GM13976 (cell line): Measurements from ENCODE around the gene PCDH7.

Experiments
- DNase-seq: peaks from one replicate; pipeline ENCODE4 v3.0.0; 2012; ENCODE audit warnings: low spot score
- in situ Hi-C: fragments of 300-500 bp; cut with MboI; formaldehyde crosslinking; loops from one replicate; pipeline ENCODE4 v1.12.0; 2022; ENCODE audit warnings: low sequenced_read_pairs, mixed read lengths, inconsistent platforms; ENCODE audit not compliant: unreplicated experiment
- TF ChIP-seq, protein P1 (sequence below): IDR thresholded peaks from 2 replicates; pipeline ENCODE4 v1.5.1; 2012; ENCODE audit warnings: borderline replicate concordance, mild to moderate bottlenecking; ENCODE audit not compliant: insufficient read depth; ENCODE audit errors: extremely low read depth, missing control alignments, control extremely low read depth

Gene PCDH7

DNA sequence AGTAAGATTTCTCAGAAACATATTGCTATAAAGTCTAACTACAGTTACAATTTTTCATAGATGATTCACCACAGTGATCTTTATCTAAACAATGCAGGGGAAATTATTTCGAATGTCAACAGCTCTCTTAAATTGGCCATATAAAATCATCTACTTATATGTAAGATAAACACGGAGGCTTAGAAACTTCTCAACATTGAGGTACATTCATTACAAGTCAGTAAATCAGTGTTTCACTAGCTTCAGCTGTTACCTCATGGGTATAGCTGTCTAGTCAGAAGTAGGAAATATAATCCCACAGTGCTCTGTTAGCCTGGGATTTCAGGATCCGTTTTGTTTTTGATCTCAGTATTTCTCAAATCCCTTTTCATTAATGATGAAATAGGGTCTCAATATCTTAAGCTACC is 43.2 kb downstream of the PCDH7 start:
- in situ Hi-C loops: no loop called here
- TF ChIP-seq, protein P1, sequence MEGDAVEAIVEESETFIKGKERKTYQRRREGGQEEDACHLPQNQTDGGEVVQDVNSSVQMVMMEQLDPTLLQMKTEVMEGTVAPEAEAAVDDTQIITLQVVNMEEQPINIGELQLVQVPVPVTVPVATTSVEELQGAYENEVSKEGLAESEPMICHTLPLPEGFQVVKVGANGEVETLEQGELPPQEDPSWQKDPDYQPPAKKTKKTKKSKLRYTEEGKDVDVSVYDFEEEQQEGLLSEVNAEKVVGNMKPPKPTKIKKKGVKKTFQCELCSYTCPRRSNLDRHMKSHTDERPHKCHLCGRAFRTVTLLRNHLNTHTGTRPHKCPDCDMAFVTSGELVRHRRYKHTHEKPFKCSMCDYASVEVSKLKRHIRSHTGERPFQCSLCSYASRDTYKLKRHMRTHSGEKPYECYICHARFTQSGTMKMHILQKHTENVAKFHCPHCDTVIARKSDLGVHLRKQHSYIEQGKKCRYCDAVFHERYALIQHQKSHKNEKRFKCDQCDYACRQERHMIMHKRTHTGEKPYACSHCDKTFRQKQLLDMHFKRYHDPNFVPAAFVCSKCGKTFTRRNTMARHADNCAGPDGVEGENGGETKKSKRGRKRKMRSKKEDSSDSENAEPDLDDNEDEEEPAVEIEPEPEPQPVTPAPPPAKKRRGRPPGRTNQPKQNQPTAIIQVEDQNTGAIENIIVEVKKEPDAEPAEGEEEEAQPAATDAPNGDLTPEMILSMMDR: no peak

DNA sequence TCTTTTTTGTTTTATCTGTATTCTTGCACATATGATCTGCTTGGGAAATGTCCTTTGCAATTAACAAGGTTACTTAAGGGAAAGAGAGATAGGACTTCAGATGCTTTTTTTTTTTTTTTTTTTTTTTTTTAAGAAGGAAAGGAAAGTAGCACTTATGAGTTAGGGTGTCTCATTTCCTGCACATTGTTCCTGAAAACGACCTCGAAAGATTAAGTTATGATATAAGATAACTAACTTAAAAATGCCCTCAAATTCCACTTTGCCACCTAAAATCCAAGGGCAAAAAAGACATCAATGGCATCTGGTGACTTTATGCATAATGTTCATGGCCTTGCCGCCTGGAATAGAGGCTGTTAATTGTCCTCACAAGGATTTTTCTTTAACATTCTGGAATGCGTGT is 44.9 kb downstream of the PCDH7 start:
- TF ChIP-seq, protein P1: no peak
- no peak for DNase-seq
- in situ Hi-C loops: no loop called here

More for the DNA sequence above, 43.2 kb downstream of the PCDH7 start:
- DNase-seq: no peak

DNA sequence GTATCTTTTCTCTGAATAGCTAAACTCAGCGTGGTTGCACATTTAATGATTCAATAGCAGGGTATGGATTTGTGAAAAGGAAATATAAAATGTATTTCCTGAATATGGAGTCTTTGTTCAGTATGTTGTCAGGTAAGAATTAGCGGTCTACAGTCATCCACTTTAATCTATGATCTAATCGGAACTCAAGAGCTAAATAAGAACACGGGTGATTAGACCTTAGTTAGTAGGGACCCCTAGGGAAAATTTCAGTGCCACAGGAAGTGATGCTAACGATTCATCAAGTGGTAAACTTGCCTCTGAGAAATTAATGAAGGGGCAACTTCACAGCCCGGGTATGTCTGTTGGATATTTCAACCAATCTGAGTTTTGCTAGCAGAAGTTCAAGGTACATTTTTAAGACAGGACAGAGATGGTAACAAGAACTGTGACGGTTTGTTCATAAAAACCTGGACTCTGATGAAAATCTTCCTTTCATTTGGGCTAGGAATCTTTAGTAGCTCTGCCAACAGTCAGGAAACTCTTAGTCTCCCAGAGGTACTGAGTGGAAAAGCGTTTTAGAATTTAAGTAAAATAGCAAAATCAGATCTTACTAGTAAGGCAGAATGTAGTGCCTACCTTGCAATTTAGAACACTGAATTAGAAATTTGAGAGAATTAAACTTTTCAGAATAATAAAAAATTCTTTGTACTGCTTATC is 47.1 kb downstream of the PCDH7 start:
- no peak for DNase-seq
- in situ Hi-C loops: no loop called here
- TF ChIP-seq, protein P1: no peak

DNA sequence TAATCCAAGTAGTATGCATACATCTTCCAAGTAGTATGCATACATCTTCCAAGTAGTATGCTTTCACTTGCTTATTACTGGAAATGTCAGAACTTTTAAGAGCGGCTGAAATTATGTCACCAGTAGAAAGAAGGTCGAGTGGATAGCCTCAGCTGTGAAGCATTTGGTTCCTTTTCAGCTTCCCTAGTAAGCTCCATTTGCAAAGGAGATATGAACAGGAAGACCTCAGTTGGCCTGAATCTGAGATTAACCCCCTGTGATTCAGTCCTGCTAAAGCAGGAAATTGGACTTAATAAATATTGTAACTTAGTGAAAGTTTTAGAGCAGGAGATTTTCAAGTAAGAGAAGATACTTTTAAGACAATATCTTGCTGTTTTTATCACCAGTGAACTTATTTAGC is 48.1 kb downstream of the PCDH7 start:
- TF ChIP-seq, protein P1: no peak
- in situ Hi-C loops: no loop called here
- no peak for DNase-seq

DNA sequence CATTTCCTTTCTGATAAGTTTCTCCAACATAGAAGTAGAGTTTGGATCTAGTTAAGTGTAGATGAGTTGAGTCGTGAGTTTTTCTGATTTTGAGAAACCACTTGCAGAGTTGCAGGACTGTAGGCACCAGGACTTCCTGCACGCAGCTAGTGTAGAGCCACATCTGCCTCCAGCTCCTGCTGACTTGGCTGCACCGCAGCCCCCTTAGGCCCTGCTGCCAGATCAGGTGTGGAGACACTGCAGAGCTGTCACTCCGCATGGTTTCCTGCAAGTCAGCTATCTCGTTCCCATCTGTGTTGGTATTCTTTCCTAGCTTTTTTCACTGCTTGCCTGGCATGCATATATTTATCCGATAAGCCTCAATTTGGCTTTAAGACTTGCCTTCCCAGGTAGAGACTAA is 48.9 kb downstream of the PCDH7 start:
- in situ Hi-C loops: no loop called here
- TF ChIP-seq, protein P1: no peak
- no peak for DNase-seq

DNA sequence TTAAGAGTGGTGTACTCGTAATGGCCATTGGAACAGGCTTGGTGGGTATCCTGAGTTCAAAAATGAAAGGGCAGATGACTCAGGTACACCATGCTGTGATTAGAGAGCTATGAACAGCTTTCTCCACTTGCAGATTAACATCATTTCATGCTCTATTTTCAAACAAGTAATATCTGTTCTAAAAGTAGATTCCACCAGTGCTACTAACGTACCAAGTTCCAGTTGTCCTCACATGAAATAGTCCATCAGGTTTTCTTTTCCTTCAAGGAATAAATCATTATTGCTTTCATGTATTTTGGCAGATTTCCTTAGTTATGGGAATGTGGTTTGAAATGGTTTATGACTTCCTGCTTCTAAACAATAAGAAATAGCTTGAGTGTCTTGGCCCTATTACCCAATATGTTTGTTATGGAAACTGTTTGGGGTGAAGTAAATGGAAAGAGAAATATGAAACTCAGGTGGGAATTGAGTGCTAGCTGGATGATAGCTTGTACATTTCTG is 49.9 kb downstream of the PCDH7 start:
- no peak for DNase-seq
- in situ Hi-C loops: no loop called here
- TF ChIP-seq, protein P1: no peak

DNA sequence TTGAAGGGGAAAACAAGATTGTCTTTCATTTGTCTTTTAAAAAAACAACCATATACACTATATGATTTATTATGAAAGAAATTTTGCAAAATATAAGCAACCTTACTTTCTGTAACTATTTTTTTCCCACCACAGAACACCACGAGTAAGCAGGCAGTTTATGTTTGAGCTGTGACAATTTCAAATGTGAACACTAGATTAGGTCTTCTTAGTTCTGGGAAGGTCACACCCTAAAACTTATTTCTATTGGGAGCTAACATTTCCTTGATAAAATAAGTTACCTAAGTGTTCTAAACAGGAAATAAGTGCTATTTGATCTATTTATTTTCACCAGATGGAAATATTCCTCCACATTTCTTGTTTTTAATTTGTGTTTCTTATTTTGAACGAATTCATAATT is 50.6 kb downstream of the PCDH7 start:
- no peak for DNase-seq
- in situ Hi-C loops: no loop called here
- TF ChIP-seq, protein P1: no peak
